22Rv1 (cell line): Measurements from ENCODE around the gene FGGY.

Experiments used
- CTCF ChIP-seq: fragments of 450-650 bp; IDR thresholded peaks from 2 replicates; pipeline ENCODE4 v1.5.1; 2017; ENCODE audit warnings: mild to moderate bottlenecking
- ZFX ChIP-seq: fragments of 450-650 bp; IDR thresholded peaks from 2 replicates; pipeline ENCODE4 v1.6.1; 2017; ENCODE audit warnings: antibody characterized with exemption, borderline replicate concordance

GRCh38 chr1:59360729-59361128, 63.8 kb downstream of the FGGY start:
- no peak for TF ChIP-seq CTCF
- TF ChIP-seq ZFX: no peak
